HL-60 (cell line): ENCODE results near the gene SLC25A19.

ENCODE experiments used
- DNase-seq, 2 experiments: peaks; one replicate each; pipeline ENCODE4 v3.0.0-alpha.2; 2010 to 2020; ENCODE audit warnings: low read depth in 1 of 2, low spot score in 1 of 2
- H3K27ac ChIP-seq: fragments of 250-450 bp; sonication (Bioruptor Pico); replicated peaks from 2 replicates; pipeline ENCODE4 v1.5.1; 2020; ENCODE audit warnings: mild to moderate bottlenecking, moderate library complexity
- H3K27me3 ChIP-seq: fragments of 250-450 bp; sonication (Bioruptor Pico); 2 replicates; pipeline ENCODE4 v1.5.1; 2021; ENCODE audit warnings: mild to moderate bottlenecking, moderate library complexity; ENCODE audit not compliant: insufficient read depth, poor library complexity, severe bottlenecking
- H3K4me3 ChIP-seq: replicated peaks from 2 replicates; pipeline ENCODE4 v1.5.1; 2011; ENCODE audit warnings: mild to moderate bottlenecking, control low read depth, low read length; ENCODE audit not compliant: insufficient read depth
- GABPA ChIP-seq: IDR thresholded peaks from 2 replicates; pipeline ENCODE4 v1.6.1; 2012; ENCODE audit warnings: low read depth
- POLR2AphosphoS5 ChIP-seq: IDR thresholded peaks from 2 replicates; pipeline ENCODE4 v1.6.1; 2012; ENCODE audit warnings: low read depth
- SPI1 ChIP-seq: IDR thresholded peaks from 2 replicates; pipeline ENCODE4 v1.6.1; 2012; ENCODE audit warnings: low read depth, mild to moderate bottlenecking, borderline replicate concordance
- TF ChIP-seq, protein P1 (sequence below): IDR thresholded peaks from 2 replicates; pipeline ENCODE4 v1.6.1; 2012; ENCODE audit warnings: low read depth; ENCODE audit not compliant: insufficient replicate concordance
- TF ChIP-seq, protein P2 (sequence below): IDR thresholded peaks from one replicate; pipeline ENCODE4 v1.5.1; 2011; ENCODE audit warnings: low read length, control low read depth, inconsistent platforms; ENCODE audit not compliant: insufficient read depth

The SLC25A19 gene

DNA sequence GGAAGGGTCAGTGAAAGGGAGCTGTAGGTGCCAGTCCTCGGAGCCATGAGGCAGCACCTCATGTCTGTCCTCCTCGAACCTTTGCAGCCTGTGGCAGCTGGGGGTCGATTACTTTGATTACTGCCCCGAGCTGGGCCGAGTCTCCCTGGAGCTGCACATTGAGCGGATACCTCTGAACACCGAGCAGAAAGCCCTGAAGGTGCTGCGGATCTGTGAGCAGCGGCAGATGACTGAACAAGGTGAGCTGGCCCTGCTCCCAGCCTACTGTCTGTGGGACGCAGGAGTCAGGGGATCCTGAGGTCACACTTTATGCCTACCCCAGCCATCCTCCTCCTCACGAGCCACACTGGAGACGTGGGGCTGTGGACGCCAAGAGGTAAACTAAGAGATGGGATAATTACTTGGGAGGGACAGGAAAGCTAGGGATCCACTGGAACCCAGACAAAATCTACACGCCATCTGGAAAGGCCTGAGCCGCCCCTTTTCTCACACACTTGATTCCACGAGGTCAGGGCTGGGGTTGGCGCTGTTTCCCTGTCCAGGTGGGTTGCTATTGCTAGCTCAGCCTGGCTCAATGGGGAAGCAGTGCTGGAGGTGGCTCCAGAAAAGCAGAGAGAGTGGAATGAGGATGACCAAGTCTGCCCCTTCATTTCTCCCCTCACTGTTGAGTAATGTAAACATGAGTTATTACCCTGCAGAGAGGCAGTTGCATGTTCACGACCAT lies 57.3 kb downstream of the SLC25A19 start:
- Histone ChIP-seq H3K27ac (no peak overlapping the region), H3K27me3 (no peaks in the 10 kb centered on the region), H3K4me3 (no peak overlapping the region)
- no peak for TF ChIP-seq POLR2AphosphoS5
- no peak for TF ChIP-seq SPI1
- TF ChIP-seq, protein P1, sequence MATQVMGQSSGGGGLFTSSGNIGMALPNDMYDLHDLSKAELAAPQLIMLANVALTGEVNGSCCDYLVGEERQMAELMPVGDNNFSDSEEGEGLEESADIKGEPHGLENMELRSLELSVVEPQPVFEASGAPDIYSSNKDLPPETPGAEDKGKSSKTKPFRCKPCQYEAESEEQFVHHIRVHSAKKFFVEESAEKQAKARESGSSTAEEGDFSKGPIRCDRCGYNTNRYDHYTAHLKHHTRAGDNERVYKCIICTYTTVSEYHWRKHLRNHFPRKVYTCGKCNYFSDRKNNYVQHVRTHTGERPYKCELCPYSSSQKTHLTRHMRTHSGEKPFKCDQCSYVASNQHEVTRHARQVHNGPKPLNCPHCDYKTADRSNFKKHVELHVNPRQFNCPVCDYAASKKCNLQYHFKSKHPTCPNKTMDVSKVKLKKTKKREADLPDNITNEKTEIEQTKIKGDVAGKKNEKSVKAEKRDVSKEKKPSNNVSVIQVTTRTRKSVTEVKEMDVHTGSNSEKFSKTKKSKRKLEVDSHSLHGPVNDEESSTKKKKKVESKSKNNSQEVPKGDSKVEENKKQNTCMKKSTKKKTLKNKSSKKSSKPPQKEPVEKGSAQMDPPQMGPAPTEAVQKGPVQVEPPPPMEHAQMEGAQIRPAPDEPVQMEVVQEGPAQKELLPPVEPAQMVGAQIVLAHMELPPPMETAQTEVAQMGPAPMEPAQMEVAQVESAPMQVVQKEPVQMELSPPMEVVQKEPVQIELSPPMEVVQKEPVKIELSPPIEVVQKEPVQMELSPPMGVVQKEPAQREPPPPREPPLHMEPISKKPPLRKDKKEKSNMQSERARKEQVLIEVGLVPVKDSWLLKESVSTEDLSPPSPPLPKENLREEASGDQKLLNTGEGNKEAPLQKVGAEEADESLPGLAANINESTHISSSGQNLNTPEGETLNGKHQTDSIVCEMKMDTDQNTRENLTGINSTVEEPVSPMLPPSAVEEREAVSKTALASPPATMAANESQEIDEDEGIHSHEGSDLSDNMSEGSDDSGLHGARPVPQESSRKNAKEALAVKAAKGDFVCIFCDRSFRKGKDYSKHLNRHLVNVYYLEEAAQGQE: no peak
- TF ChIP-seq GABPA: no peak
- TF ChIP-seq, protein P2, sequence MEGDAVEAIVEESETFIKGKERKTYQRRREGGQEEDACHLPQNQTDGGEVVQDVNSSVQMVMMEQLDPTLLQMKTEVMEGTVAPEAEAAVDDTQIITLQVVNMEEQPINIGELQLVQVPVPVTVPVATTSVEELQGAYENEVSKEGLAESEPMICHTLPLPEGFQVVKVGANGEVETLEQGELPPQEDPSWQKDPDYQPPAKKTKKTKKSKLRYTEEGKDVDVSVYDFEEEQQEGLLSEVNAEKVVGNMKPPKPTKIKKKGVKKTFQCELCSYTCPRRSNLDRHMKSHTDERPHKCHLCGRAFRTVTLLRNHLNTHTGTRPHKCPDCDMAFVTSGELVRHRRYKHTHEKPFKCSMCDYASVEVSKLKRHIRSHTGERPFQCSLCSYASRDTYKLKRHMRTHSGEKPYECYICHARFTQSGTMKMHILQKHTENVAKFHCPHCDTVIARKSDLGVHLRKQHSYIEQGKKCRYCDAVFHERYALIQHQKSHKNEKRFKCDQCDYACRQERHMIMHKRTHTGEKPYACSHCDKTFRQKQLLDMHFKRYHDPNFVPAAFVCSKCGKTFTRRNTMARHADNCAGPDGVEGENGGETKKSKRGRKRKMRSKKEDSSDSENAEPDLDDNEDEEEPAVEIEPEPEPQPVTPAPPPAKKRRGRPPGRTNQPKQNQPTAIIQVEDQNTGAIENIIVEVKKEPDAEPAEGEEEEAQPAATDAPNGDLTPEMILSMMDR: no peak
- no peak for DNase-seq

DNA sequence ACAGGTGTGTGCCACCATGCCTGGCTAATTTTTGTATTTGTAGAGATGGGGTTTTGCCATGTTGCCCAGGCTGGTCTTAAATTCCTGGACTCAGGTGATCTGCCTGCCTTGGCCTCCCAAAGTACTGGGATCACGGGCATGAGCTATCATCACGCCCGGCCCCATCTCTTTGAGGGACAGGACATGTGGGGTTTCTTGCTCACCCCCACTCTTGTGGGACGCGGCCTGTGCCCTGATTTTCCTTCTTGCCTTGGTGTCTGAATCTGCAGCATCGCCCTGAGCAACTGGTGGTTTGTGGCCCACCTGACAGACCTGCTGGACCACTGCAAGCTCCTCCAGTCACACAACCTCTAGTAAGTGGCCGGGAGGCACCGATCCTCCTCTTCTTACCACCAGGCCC lies 58.2 kb downstream of the SLC25A19 start:
- no peak for DNase-seq
- no peak overlapping the region for H3K27ac ChIP-seq
- no peaks in the 10 kb centered on the region for H3K27me3 ChIP-seq
- no peak overlapping the region for H3K4me3 ChIP-seq
- TF ChIP-seq POLR2AphosphoS5 (no peak), SPI1 (no peak), GABPA (no peak)
- TF ChIP-seq, protein P1: no peak
- TF ChIP-seq, protein P2: no peak

DNA sequence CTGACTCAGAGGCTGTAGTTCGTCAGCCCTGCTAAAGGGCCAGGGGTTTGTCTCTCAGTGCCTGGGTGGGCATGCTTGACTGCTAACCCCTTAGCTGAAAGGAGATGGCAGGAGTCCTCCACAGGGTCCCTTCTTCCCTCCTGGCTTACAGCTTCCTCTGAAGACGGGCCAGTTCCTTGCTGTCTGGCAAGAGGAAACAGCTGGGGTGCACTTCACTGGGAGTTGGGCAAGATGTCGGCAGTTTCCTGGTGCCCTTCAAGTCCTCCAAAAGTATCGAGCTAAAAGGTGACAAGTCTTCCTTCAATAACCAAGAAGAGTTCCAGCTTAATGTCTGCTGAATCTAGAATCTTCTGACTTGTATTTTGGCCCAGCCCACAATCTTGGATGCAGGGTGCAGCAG lies 60.4 kb downstream of the SLC25A19 start:
- Histone ChIP-seq H3K4me3 (no peak overlapping the region), H3K27ac (peak overlapping the region; percentile 62), H3K27me3 (no peaks in the 10 kb centered on the region)
- peak; percentile 55 to 87 for DNase-seq
- TF ChIP-seq, protein P2: no peak
- TF ChIP-seq, protein P1: no peak
- TF ChIP-seq SPI1 (peak; percentile 70; the same call in 1 of the 2 replicates), POLR2AphosphoS5 (peak; percentile 39)
